ENCODE results near the gene ARID1B. TPM values are rescaled to one million over a fixed set of nuclear protein-coding genes. Genes with fewer than 3 reads are reported as not detected.

ARID1B gene
- total and polyA plus RNA-seq, 9 of the 15 experiments (the other 6 are each of a cell fraction or from before 2014, with no cell fraction given): 12.5 to 50.5 (median 25.8) TPM

- TF ChIP-seq NR2C2 (CRISPR knock-in tag; IDR thresholded peaks at IDR 0.05): no peak
- TF ChIP-seq NR2C2 (tag; IDR thresholded peaks at IDR 0.05): no peak
- no peak for TF ChIP-seq PRDM10 (IDR thresholded peaks at IDR 0.05; ENCODE audit: partially characterized antibody)
- TF ChIP-seq, protein P1, sequence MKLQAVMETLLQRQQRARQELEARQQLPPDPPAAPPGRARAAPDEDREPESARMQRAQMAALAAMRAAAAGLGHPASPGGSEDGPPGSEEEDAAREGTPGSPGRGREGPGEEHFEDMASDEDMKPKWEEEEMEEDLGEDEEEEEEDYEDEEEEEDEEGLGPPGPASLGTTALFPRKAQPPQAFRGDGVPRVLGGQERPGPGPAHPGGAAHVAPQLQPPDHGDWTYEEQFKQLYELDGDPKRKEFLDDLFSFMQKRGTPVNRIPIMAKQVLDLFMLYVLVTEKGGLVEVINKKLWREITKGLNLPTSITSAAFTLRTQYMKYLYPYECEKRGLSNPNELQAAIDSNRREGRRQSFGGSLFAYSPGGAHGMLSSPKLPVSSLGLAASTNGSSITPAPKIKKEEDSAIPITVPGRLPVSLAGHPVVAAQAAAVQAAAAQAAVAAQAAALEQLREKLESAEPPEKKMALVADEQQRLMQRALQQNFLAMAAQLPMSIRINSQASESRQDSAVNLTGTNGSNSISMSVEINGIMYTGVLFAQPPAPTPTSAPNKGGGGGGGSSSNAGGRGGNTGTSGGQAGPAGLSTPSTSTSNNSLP (IDR thresholded peaks at IDR 0.05; ENCODE audit: borderline replicate concordance, low read depth, low read length): no peak
- no peak for TF ChIP-seq MTA2 (IDR thresholded peaks at IDR 0.05; ENCODE audit: low read depth)
- TF ChIP-seq E2F3 (CRISPR knock-in tag; IDR thresholded peaks at IDR 0.05): no peak
- no peak for TF ChIP-seq ZNF175 (CRISPR knock-in tag; IDR thresholded peaks at IDR 0.05; ENCODE audit: low read depth)
- TF ChIP-seq ZMIZ1 (IDR thresholded peaks at IDR 0.05; ENCODE audit: low read depth in 2 of 2, low read length in 2 of 2): no peak
- peak; percentile 41; the same call in 1 of the 2 replicates for TF ChIP-seq POLR2H (tag; IDR thresholded peaks at IDR 0.05; ENCODE audit: low read depth)
- peak; percentile 7; the same call in 1 of the 2 replicates for TF ChIP-seq THAP12 (CRISPR knock-in tag; IDR thresholded peaks at IDR 0.05)
- no peak for TF ChIP-seq HNRNPUL1 (IDR thresholded peaks at IDR 0.05; ENCODE audit: low read length)
- no peak for TF ChIP-seq POU5F1 (IDR thresholded peaks at IDR 0.05; ENCODE audit: borderline replicate concordance, low read depth, low read length, partially characterized antibody)
- TF ChIP-seq KDM5B (IDR thresholded peaks at IDR 0.05; ENCODE audit: insufficient replicate concordance, low read depth, low read length): no peak
- no peak for TF ChIP-seq SP2 (IDR thresholded peaks at IDR 0.05; ENCODE audit: extremely low read depth, low read depth, low read length, poor library complexity, severe bottlenecking)
These were observed 637 bp downstream of the ARID1B start (continued) for GRCh38 chr6:156777577-156778453.
